Measurements from ENCODE around the gene IL17D. TPM values are rescaled to one million over a fixed set of nuclear protein-coding genes. Genes with fewer than 3 reads are reported as not detected.

Gene IL17D
- total and polyA plus RNA-seq, 8 donors = 0.45 to 3.5 (median 0.85) TPM; not detected in 2

DNA sequence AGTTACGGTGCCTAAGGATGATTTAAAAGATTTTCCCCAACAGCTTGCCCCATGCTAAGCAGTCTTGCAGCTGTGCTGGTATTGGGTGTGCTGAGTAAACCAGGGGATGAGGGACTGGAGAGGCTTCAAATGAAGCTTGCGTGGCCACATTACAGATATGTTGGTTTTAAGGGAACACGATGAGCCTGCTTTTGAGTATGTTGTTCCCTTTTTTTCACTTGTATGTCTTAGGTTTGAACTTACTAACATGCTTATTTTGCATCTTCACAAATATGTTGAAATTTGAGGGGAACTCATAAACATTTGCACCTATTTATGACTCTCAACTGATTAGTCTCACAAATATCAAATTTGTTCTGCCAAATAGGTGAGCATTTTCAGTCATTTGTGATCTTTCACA, 2.0 kb upstream of the IL17D start:
- Histone ChIP-seq H3K27ac (no peak overlapping the region), H3K4me3 (no peak overlapping the region), H3K4me1 (peaks cover 7 to 23% (median 16%) of the 10 kb centered on the region in 4 donors), H3K36me3 (no peaks in the 10 kb centered on the region), H3K9me3 (no peaks in the 10 kb centered on the region), H3K27me3 (peaks cover 0 to 28% (median 0%) of the 10 kb centered on the region in 3 donors)
- intact Hi-C loops (cut with DNase I; ENCODE audit: low total_unique reads) = no loop called here
- WGBS, 5 donors = 91 to 97% (median 94%) methylated on average over 3 of the region's 3 CpGs
- TF ChIP-seq CTCF (IDR thresholded peaks at IDR 0.05) (no peak), EP300 (IDR thresholded peaks at IDR 0.05) (no peak), POLR2A (IDR thresholded peaks at IDR 0.05) (no peak), POLR2AphosphoS5 (IDR thresholded peaks at IDR 0.05) (no peak)
- DNase-seq = no peak

- H3K27me3 ChIP-seq = peaks cover 0 to 28% (median 0%) of the 10 kb centered on the region in 3 donors
- DNase-seq = peak in 1 of 2 donors; percentile 61
- H3K4me1 ChIP-seq = peaks cover 7 to 23% (median 16%) of the 10 kb centered on the region in 4 donors
- no peaks in the 10 kb centered on the region for H3K36me3 ChIP-seq
- no peaks in the 10 kb centered on the region for H3K9me3 ChIP-seq
- intact Hi-C loops (cut with DNase I; ENCODE audit: low total_unique reads) = no loop called here
- TF ChIP-seq EP300 (IDR thresholded peaks at IDR 0.05) = no peak
- TF ChIP-seq CTCF (IDR thresholded peaks at IDR 0.05) = no peak
- TF ChIP-seq POLR2AphosphoS5 (IDR thresholded peaks at IDR 0.05) = no peak
- TF ChIP-seq POLR2A (IDR thresholded peaks at IDR 0.05) = no peak
- H3K27ac ChIP-seq = peak overlapping the region in 3 of 5 donors; percentile 59 to 83 (median 70)
- 12 to 26% (median 19%) methylated on average over 9 of the region's 9 CpGs for WGBS, 5 donors
- peak overlapping the region; percentile 72 to 86 (median 74) for H3K4me3 ChIP-seq
Observed at GRCh38 chr13:20702530-20702914, 977 bp upstream of the IL17D start.

DNA sequence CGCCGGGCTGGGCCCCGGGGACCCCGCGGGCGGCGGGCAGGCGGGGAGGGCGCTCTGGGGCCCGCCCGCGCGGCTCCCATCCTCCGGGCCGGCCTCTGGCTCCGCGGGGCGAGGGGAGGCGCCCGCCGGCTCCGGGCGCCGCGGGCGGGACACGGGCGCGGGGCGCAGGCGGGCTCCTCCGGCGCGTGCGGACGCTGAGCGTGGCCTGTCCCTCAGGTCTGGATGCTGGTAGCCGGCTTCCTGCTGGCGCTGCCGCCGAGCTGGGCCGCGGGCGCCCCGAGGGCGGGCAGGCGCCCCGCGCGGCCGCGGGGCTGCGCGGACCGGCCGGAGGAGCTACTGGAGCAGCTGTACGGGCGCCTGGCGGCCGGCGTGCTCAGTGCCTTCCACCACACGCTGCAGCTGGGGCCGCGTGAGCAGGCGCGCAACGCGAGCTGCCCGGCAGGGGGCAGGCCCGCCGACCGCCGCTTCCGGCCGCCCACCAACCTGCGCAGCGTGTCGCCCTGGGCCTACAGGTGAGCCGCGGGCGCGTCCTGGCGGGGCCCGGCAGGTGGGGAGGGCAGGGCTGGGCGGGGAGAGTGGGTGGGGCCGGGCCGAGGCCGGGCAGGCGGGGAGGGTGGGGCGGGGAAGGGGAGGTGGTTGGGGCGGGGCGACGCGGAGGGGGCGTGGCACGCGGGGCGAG, 420 bp downstream of the IL17D start:
- intact Hi-C loops (cut with DNase I; ENCODE audit: low total_unique reads) = no loop called here
- Histone ChIP-seq H3K27ac (peak overlapping the region in 3 of 5 donors; percentile 62 to 79 (median 72)), H3K27me3 (peaks cover 0 to 28% (median 0%) of the 10 kb centered on the region in 3 donors), H3K4me3 (peak overlapping the region; percentile 72 to 86 (median 74)), H3K4me1 (peaks cover 7 to 23% (median 16%) of the 10 kb centered on the region in 4 donors), H3K9me3 (no peaks in the 10 kb centered on the region), H3K36me3 (no peaks in the 10 kb centered on the region)
- DNase-seq = peak; percentile 84 to 97
- 0 to 1% (median 0%) methylated on average over 3 to 93 of the region's 98 CpGs for WGBS, 5 donors
- TF ChIP-seq CTCF (IDR thresholded peaks at IDR 0.05) = peak in 3 of 7 experiments; percentile 55 to 75 (median 71)
- TF ChIP-seq POLR2A (IDR thresholded peaks at IDR 0.05) = no peak
- peak in 2 of 3 donors; percentile 51 to 66 for TF ChIP-seq POLR2AphosphoS5 (IDR thresholded peaks at IDR 0.05)
- TF ChIP-seq EP300 (IDR thresholded peaks at IDR 0.05) = no peak

DNA sequence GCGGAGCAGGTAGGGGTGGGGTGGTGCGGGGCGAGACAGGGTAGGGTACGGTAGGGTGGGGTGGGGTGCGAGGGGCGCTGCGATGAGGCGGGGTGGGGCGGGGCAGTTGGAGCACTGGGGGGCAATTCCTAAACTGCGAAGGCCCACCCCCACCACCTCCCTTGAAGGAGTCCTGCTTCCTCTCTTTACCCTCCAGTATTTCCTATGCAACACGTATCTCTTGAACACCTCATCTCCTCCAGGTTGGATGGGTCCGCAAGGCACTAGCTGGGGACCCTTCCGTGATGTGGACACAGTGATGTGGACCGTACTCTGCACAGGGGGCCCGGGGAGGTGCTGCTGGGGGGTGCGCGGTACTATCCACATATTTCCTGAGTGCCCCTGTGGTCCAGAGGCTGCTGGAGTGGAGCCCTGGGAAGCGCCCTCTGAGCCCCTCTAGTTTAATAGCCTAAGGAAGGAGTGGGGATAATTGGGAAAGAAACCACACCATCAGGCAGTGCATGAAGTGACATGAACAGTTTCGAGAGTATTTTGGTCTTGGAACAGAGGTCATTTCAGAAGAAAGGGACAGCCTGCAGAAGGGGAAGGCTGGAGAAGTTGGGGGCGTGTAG, 1.1 kb downstream of the IL17D start:
- 16 to 27% (median 19%) methylated on average over 12 to 20 of the region's 20 CpGs for WGBS, 5 donors
- TF ChIP-seq POLR2AphosphoS5 (IDR thresholded peaks at IDR 0.05) (no peak), CTCF (IDR thresholded peaks at IDR 0.05) (no peak), EP300 (IDR thresholded peaks at IDR 0.05) (no peak), POLR2A (IDR thresholded peaks at IDR 0.05) (no peak)

More for the DNA sequence above, 1.1 kb downstream of the IL17D start:
- intact Hi-C loops (cut with DNase I; ENCODE audit: low total_unique reads) = loop anchor here (5.0 kb wide), 1 partner anchor 123 kb away; no protein-coding TSS in a partner anchor
- Histone ChIP-seq H3K27me3 (peaks cover 0 to 28% (median 0%) of the 10 kb centered on the region in 3 donors), H3K27ac (peak overlapping the region in 2 of 5 donors; percentile 72 to 79), H3K4me1 (peaks cover 7 to 23% (median 16%) of the 10 kb centered on the region in 4 donors), H3K9me3 (no peaks in the 10 kb centered on the region), H3K4me3 (peak overlapping the region; percentile 72 to 86 (median 74)), H3K36me3 (no peaks in the 10 kb centered on the region)
- no peak for DNase-seq
